Right lung (tissue), 10 donors: ENCODE results near the gene YAE1. TPM values are rescaled to one million over a fixed set of nuclear protein-coding genes. Genes with fewer than 3 reads are reported as not detected.
"Not testable (repeated sequence)": the region's sequence is repeated elsewhere in the genome, so short reads cannot be mapped to it uniquely, and the experiment has no call there.

ENCODE experiments used
- DNase-seq, 2 donors: peaks; one replicate each; pipeline ENCODE4 v3.0.0-alpha.2; 2013
- long read RNA-seq, 8 donors: transcript quantifications; one replicate each; lab custom pipeline, GENCODE V29; 2026
- polyA plus RNA-seq, 5 donors: library from polyadenylated mRNA; unstranded; fragments of 120-200 nt; gene quantifications; one replicate each; pipeline versions ENCODE4 v1.2.1 to v1.2.3, GENCODE V29; 2013; ENCODE audit warnings: inconsistent platforms in 1 of 5, low replicate concordance in 1 of 5; ENCODE audit not compliant: insufficient read length in 5 of 5, insufficient read depth in 1 of 5

YAE1 gene
- 10 to 100 TPM; 41.0 to 58.8 (median 58.2) TPM for polyA plus RNA-seq
- long read RNA-seq, donor 1, transcript YAE1-201 (3 exons, 899 nt), result major isoform, 25 of 31 reads
- long read RNA-seq, donor 1, partial matches to known transcripts, result 0 of 31 reads
- long read RNA-seq, donor 1, other reads (novel, unspliced or antisense), result 0 of 31 reads
- long read RNA-seq, donor 2, transcript YAE1-201 (3 exons, 899 nt), result major isoform, 13 of 21 reads
- long read RNA-seq, donor 2, transcript YAE1-205 (2 exons, 660 nt), result minor isoform, 5 of 21 reads
- long read RNA-seq, donor 2, partial matches to known transcripts, result 0 of 21 reads
- long read RNA-seq, donor 2, other reads (novel, unspliced or antisense), result 0 of 21 reads
- long read RNA-seq, donor 3, transcript YAE1-205 (2 exons, 660 nt), result minor isoform, 6 of 24 reads
- long read RNA-seq, donor 3, transcript YAE1-201 (3 exons, 899 nt), result major isoform, 14 of 24 reads
- long read RNA-seq, donor 3, partial matches to known transcripts, result 0 of 24 reads
- long read RNA-seq, donor 3, other reads (novel, unspliced or antisense), result 0 of 24 reads
- long read RNA-seq, donor 4, transcript YAE1-201 (3 exons, 899 nt), result major isoform, 10 of 14 reads
- long read RNA-seq, donor 4, partial matches to known transcripts, result 0 of 14 reads
- long read RNA-seq, donor 4, other reads (novel, unspliced or antisense), result 0 of 14 reads
- long read RNA-seq, donor 5, transcript YAE1-205 (2 exons, 660 nt), result minor isoform, 6 of 41 reads
- long read RNA-seq, donor 5, transcript YAE1-201 (3 exons, 899 nt), result major isoform, 32 of 41 reads
- long read RNA-seq, donor 5, partial matches to known transcripts, result 0 of 41 reads
- long read RNA-seq, donor 5, other reads (novel, unspliced or antisense), result 0 of 41 reads
- long read RNA-seq, donor 6, transcript YAE1-201 (3 exons, 899 nt), result major isoform, 21 of 37 reads
- long read RNA-seq, donor 6, partial matches to known transcripts, result 13 of 37 reads
- long read RNA-seq, donor 6, other reads (novel, unspliced or antisense), result 0 of 37 reads
- long read RNA-seq, donor 7, transcript YAE1-201 (3 exons, 899 nt), result major isoform, 18 of 21 reads
- long read RNA-seq, donor 7, partial matches to known transcripts, result 0 of 21 reads
- long read RNA-seq, donor 7, other reads (novel, unspliced or antisense), result 0 of 21 reads
- long read RNA-seq, donor 8, transcript YAE1-201 (3 exons, 899 nt), result major isoform, 7 of 9 reads
- long read RNA-seq, donor 8, partial matches to known transcripts, result 0 of 9 reads
- long read RNA-seq, donor 8, other reads (novel, unspliced or antisense), result 0 of 9 reads

DNA sequence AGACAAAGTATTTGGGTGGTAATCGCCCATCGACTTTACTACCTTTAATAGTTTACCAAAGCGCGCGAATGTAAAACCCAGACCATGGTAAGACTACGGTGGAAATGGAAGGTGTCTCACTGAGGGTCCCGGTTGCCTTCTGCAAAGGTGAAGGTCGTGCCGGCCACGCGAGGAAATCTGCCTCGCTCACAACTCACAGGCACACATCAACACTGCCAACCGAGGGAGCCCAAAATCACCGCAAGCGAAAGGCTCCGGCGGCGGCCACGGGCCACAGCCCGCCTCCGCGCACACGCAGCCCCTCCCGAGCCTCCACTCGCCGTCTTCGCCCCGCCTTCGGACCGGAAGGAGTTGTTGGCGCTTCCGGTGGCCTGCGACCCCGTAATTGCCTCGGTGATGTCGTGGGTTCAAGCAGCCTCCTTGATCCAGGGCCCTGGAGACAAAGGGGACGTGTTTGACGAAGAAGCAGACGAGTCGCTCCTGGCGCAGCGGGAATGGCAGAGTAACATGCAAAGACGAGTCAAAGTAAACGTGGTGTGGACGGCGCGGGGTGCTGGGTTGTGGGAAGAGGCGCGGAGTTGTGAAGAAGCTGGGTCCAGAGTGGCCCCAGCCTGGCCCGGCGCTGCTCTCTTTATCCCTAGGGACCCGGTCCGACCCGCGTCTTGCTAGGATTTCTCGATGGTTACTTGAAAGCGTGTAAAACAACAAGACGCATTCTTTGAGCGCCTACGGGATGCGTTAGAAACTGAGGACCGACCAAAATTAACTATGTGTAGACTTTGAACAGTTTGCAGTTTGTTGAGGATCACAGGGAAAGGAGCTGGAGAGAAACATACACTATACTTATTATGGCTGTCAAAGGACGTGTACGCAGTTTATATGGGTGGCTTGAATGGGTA is at the start of gene YAE1:
Gene YAE1 (plus strand): TSS at position 382 of the 899 bp plus-strand sequence. CDS start 15 bp downstream, at position 397.
- DNase-seq, result peak; percentile 84 to 85

- no peak for DNase-seq
These were observed 49.7 kb upstream of the YAE1 start for GRCh38 chr7:39516498-39516897.

- no peak for DNase-seq
These were observed 49.0 kb upstream of the YAE1 start for GRCh38 chr7:39517240-39517639.

- no peak for DNase-seq
These were observed 40.3 kb upstream of the YAE1 start for GRCh38 chr7:39525926-39526325.

DNA sequence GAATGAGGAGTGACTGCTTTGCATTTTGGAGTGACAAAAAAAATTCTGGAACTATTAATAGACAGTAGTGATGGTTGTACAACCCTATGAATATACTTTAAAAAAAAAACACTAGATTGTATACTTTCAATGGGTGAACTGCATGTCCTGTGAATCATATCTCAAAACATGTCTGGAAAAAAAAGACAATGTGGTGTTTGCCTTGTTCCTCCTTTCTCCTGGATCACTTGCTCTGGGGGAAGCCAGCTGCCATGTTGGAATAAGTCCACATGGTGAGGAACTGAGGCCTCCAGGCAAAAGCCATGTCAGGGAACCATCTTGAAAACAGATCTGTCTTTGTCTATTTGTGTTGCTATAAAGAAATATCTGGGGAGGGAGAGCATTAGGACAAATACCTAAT is 39.5 kb upstream of the YAE1 start:
- no peak for DNase-seq

DNA sequence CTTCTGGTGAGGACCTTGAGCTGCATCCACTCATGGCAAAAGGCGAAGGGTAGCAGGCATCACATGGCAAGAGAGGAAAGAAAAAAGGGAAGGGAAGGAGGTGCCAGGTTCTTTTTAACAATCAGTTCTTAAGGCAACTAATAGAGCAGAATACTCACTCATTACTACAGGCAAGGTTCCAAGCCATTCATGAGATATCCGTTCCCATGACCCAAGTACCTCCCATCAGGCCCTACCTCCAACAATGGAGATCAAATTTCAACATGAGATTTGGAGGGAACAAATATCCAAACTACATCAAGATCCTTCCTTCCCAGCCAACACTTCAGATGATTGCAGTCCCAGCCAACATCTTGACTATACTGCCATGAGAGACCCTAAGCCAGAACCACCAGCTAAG is 38.9 kb upstream of the YAE1 start:
- DNase-seq, result no peak

- no peak for DNase-seq
These were observed 38.3 kb upstream of the YAE1 start for GRCh38 chr7:39527951-39528350.

DNA sequence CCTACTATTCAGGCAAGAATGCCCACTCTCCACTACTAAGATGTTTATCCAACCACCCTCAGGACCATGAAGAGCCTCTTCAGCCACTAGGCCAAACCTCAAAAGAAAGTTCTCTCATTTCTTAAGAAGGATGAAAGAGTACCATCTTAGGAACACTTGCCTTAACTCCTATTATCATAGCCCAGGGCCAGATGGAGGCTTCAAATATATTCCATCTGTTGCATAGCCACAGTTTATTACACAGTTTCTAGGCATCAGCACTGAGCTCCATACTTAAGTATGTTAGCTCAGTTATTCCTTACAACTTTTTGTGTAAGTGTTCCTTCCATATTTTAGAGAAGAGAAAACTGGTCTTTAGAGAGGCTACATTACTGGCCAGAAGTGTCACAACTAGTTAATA is 37.4 kb upstream of the YAE1 start:
- no peak for DNase-seq

- no peak for DNase-seq
These were observed 36.6 kb upstream of the YAE1 start for GRCh38 chr7:39529582-39529981.

DNA sequence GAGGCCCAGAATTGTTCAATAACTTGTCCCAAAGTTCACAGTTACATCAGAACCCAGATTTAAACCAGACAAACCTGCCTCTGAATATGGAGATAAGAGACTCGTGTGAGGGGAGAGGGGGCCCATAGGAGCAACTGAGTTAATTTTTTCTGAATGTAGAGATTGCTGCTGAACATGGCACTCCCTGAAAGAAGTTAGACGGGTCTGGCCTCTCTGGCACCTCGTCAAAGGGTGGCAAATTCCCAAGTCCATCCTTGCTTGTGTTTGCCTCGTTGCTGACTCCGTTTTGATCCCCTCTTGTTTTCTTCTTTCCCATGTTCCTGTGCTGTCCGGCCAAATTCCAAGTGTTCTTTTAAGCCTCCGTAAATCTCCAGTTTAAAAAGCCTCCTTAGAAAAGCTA is 35.2 kb upstream of the YAE1 start:
- DNase-seq, result peak; percentile 21 to 31

GRCh38 chr7:39531818-39532217 is 34.4 kb upstream of the YAE1 start:
- no peak for DNase-seq

DNA sequence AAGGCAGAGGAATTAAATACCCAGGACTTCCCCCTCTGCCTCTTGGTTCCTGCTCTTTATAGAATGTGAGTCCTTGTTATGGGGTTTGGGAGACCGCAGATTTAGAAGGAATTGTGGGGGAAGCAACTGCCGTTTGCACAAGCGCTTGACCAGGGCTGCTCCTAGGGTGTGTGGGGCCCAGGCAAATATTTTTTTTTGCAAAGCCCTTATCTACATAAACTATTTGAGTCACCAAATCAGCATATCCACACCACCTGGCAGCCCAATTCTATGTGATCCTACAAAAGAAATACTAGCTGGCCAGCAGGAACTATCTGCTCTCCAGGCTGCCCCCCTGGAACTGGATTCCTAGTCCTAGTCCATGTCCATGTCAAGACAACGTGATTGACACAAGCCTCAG is 33.4 kb upstream of the YAE1 start:
- no peak for DNase-seq

- no peak for DNase-seq
These were observed 31.6 kb upstream of the YAE1 start for GRCh38 chr7:39534599-39534998.

DNA sequence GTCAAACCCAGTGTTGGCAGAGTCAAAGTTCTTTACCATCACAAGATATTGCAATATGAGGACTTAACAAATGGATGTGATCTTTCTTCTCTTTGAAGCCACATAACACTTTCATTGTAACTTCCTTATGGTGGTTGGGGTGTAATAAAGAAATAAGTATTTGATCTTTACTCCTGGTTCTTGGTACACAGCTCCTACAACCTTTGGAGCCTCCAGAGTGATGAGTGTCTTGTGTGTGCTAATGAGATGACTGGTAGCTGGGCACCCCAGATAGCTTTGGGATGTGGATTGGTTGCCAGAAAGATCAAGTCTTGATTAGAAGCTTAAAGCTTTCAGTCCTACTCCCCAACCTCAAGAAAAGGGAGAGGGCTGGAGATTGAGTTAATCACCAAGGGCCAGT is 31.1 kb upstream of the YAE1 start:
- DNase-seq, result no peak

GRCh38 chr7:39535720-39536119 is 30.5 kb upstream of the YAE1 start:
- no peak for DNase-seq

DNA sequence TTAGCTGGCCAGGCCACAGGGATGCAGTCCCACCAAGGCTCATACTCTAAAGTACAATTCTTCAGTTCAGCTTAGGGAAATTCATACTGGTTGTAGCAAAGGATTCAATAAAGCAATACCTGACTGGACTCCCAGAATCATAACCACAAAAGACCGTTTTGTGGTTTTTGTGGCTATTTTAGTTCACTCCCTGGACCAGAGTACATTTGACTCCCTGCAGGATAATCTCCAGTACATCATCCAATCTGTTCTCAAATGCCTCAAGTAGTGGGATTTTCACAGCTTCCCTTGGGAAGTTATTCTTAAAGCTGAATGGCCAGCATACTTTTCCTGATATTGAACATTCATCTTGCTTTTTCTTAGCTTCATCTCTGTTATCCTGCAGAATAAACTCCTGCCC is 29.3 kb upstream of the YAE1 start:
- no peak for DNase-seq

GRCh38 chr7:39539816-39540215 is 26.4 kb upstream of the YAE1 start:
- no peak for DNase-seq

DNA sequence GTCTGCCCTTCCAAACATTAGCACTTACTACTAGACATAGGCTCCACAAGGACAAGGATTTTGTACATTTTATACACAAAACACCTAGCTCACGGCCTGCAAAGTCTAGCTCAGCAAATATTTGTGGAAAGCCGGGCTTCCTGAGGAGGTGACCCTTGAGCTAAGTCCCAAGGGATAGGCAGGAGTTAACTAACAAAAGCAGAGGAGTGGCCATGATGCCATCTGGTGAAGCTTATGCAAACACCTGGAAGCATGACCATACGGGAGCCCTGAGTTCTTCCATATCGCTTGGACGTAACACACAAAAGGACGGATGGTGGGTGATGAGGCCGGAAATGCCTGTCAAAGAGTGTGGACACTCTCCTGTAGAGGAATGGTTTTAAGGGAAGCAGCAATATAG is 25.9 kb upstream of the YAE1 start:
- no peak for DNase-seq

GRCh38 chr7:39541511-39541910 is 24.7 kb upstream of the YAE1 start:
- no peak for DNase-seq

- DNase-seq, result not testable (repeated sequence)
These were observed 21.4 kb upstream of the YAE1 start for GRCh38 chr7:39544774-39545173.

DNA sequence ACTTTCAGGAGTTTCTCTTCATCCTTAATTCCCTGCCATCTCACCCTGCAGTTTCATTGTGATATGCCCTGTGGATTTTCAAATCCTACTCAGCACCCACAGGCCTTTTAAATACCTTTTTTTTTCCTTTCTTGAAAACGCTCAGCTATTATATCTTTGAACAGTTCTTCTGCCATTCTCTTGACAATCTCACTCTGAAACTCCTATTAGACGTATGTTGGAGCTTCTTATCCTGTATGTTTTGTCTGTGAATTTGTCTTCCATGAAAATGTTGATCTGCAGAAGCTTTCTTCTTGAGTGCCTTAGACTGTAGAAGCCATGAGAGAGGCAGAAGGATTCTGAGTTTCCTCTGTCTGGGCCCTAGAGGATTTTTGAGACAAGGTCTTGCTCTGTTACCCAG is 18.9 kb upstream of the YAE1 start:
- DNase-seq, result no peak
